MM.1S (cell line): ENCODE data around the gene SEMA3C.
A peak's percentile ranks its signal among the peaks of the same experiment; 100 is the strongest.

ENCODE experiments used
- DNase-seq: peaks from one replicate; pipeline ENCODE4 v3.0.0-alpha.2; 2015
- H2AFZ ChIP-seq: fragments of 300-600 bp; sonication (generic); 2 replicates; pipeline ENCODE4 v1.6.0; 2016; ENCODE audit warnings: antibody characterized with exemption, low read length
- H3F3A ChIP-seq: fragments of 300-600 bp; sonication (generic); 2 replicates; pipeline ENCODE4 v1.6.1; 2016; ENCODE audit warnings: mild to moderate bottlenecking, antibody characterized with exemption, low read length, moderate library complexity, mixed read lengths; ENCODE audit not compliant: insufficient read depth
- H3K27ac ChIP-seq: fragments of 300-600 bp; sonication (generic); 2 replicates; pipeline ENCODE4 v1.5.1; 2016; ENCODE audit warnings: mild to moderate bottlenecking, low read length
- H3K27me3 ChIP-seq: fragments of 300-600 bp; sonication (generic); replicated peaks from 2 replicates; pipeline ENCODE4 v1.6.0; 2016; ENCODE audit warnings: low read length; ENCODE audit not compliant: insufficient read depth
- H3K36me3 ChIP-seq: fragments of 300-600 bp; sonication (generic); replicated peaks from 2 replicates; pipeline ENCODE4 v1.6.1; 2016; ENCODE audit warnings: mild to moderate bottlenecking, low read length, mixed read lengths; ENCODE audit not compliant: insufficient read depth
- H3K4me1 ChIP-seq: fragments of 300-600 bp; sonication (generic); 2 replicates; pipeline ENCODE4 v1.6.1; 2016; ENCODE audit warnings: low read length, mixed read lengths
- H3K4me2 ChIP-seq: fragments of 300-600 bp; sonication (generic); 2 replicates; pipeline ENCODE4 v1.6.0; 2016; ENCODE audit warnings: low read depth, low read length
- H3K4me3 ChIP-seq: fragments of 300-600 bp; sonication (generic); 2 replicates; pipeline ENCODE4 v1.5.1; 2016; ENCODE audit warnings: low read length, mixed read lengths
- H3K79me2 ChIP-seq: fragments of 300-600 bp; sonication (generic); 2 replicates; pipeline ENCODE4 v1.6.1; 2016; ENCODE audit warnings: mixed run types, low read length, mixed read lengths
- H3K9ac ChIP-seq: fragments of 300-600 bp; sonication (generic); 2 replicates; pipeline ENCODE4 v1.6.1; 2016; ENCODE audit warnings: low read length, mixed read lengths
- H3K9me2 ChIP-seq: fragments of 300-600 bp; sonication (generic); replicated peaks from 2 replicates; pipeline ENCODE4 v1.6.1; 2016; ENCODE audit warnings: mild to moderate bottlenecking, low read length, mixed read lengths; ENCODE audit not compliant: insufficient read depth
- H3K9me3 ChIP-seq: fragments of 300-600 bp; sonication (generic); replicated peaks from 2 replicates; pipeline ENCODE4 v1.6.1; 2016; ENCODE audit warnings: mild to moderate bottlenecking, low read length, mixed read lengths; ENCODE audit not compliant: insufficient read depth
- H4K20me1 ChIP-seq: fragments of 300-600 bp; sonication (generic); 2 replicates; pipeline ENCODE4 v1.6.1; 2016; ENCODE audit warnings: mild to moderate bottlenecking, low read length, moderate library complexity, mixed read lengths; ENCODE audit not compliant: insufficient read depth
- CTCF ChIP-seq: fragments of 300-600 bp; sonication (generic); IDR thresholded peaks from 2 replicates; pipeline ENCODE4 v1.5.1; 2016; ENCODE audit warnings: antibody characterized with exemption, low read length, mixed read lengths
- EZH2 ChIP-seq: fragments of 300-600 bp; sonication (generic); optimal IDR thresholded peaks from 2 replicates; pipeline ENCODE3; 2017; ENCODE audit warnings: low read depth, mild to moderate bottlenecking, antibody characterized with exemption, low read length, mixed read lengths
- EZH2phosphoT487 ChIP-seq: fragments of 300-600 bp; sonication (generic); IDR thresholded peaks from 2 replicates; pipeline ENCODE4 v1.6.1; 2018; ENCODE audit warnings: antibody characterized with exemption, low read length

The SEMA3C gene

GRCh38 chr7:80918909-80919721, at the start of gene SEMA3C:
TSS of gene SEMA3C (minus strand) at chr7:80919051. CDS start at chr7:80916781, 2,270 bp downstream.
- Histone ChIP-seq H3F3A (peaks cover 10% of the 10 kb centered on the region), H3K4me2 (peak within 1 kb of the TSS; percentile 85), H3K79me2 (no peaks in the 10 kb centered on the region), H3K9ac (peak within 1 kb of the TSS; percentile 10; the same call in 1 of the 2 replicates), H2AFZ (peak within 1 kb of the TSS; percentile 81), H3K27ac (peak within 1 kb of the TSS; percentile 18; the same call in 1 of the 2 replicates), H3K4me3 (peak within 1 kb of the TSS; percentile 72), H3K9me2 (no peaks in the 10 kb centered on the region), H3K9me3 (no peaks in the 10 kb centered on the region), H3K36me3 (no peaks in the 10 kb centered on the region), H3K27me3 (no peaks in the 10 kb centered on the region), H3K4me1 (peaks cover 4% of the 10 kb centered on the region; the same call in 1 of the 2 replicates), H4K20me1 (no peaks in the 10 kb centered on the region)
- peak; percentile 86 for DNase-seq
- TF ChIP-seq EZH2phosphoT487, result no peak
- TF ChIP-seq CTCF, result no peak
- no peak for TF ChIP-seq EZH2

DNA sequence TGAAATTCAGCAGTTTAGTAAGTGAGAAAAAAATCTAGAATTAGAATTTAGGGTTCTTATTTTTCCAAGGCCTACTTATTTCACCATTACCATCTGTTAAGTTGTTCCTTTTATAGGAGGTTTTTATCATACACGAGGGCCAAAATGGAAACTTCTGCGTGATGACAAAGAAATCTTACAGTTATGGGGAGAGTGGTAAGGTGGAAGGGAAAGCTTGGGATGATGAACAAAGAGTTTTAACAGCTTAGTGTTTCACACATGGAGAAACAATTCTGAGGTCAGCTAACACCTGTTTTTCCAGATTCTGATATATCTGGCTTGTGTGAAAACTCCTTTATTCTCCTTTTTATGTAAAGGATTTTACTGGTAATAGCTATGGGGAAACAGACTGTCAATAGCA, 49.8 kb upstream of the SEMA3C start:
- Histone ChIP-seq H2AFZ (no peak overlapping the region), H3K79me2 (no peaks in the 10 kb centered on the region), H3K4me1 (no peaks in the 10 kb centered on the region), H4K20me1 (no peaks in the 10 kb centered on the region), H3K9me2 (no peaks in the 10 kb centered on the region), H3F3A (no peaks in the 10 kb centered on the region), H3K9me3 (no peaks in the 10 kb centered on the region), H3K36me3 (no peaks in the 10 kb centered on the region), H3K4me3 (no peak overlapping the region), H3K9ac (no peak overlapping the region), H3K27me3 (no peaks in the 10 kb centered on the region), H3K27ac (no peak overlapping the region), H3K4me2 (no peak overlapping the region)
- DNase-seq, result no peak
- TF ChIP-seq EZH2phosphoT487 (no peak), EZH2 (no peak), CTCF (no peak)

DNA sequence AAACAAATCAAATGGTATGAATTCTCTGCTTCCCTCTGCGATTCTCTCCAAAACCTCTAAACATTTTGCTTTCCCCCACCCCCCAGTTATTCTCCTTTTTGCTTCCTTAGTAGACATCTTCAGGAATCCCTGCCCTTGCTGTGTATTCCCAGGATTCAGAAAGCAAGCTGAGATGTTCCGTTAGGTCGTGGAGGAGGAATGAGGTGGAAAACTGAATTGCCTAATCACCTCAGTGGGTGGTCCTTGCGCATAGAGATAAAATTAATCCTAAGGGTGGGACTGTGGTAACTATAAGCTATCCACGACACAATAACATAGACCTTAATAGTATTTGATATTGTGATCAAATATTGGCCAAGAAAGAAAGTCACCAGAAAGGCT, 49.1 kb upstream of the SEMA3C start:
- H3K36me3 ChIP-seq, result no peaks in the 10 kb centered on the region
- no peaks in the 10 kb centered on the region for H3K79me2 ChIP-seq
- H3K4me3 ChIP-seq, result no peak overlapping the region
- H3K9ac ChIP-seq, result no peak overlapping the region
- H3K27me3 ChIP-seq, result no peaks in the 10 kb centered on the region
- no peak overlapping the region for H3K4me2 ChIP-seq
- no peaks in the 10 kb centered on the region for H3K9me2 ChIP-seq
- no peak overlapping the region for H2AFZ ChIP-seq
- H3K27ac ChIP-seq, result no peak overlapping the region
- no peaks in the 10 kb centered on the region for H3F3A ChIP-seq
- no peaks in the 10 kb centered on the region for H3K4me1 ChIP-seq
- TF ChIP-seq EZH2phosphoT487 (no peak), EZH2 (no peak), CTCF (no peak)
- no peaks in the 10 kb centered on the region for H4K20me1 ChIP-seq
- H3K9me3 ChIP-seq, result no peaks in the 10 kb centered on the region
- no peak for DNase-seq
